Stimulated activated CD8-positive, alpha-beta memory T cell treated with anti-CD3 and anti-CD28 coated beads, Interleukin-4, amount 100 ng/mL, for 4 hours (primary cell): ENCODE results near the gene DLGAP1.

Experiments used
- DNase-seq, 2 donors: peaks; one replicate each; pipeline ENCODE4 v3.0.0-alpha.2; 2020; ENCODE audit warnings: low read depth in 2 of 2, low spot score in 1 of 2

DLGAP1 gene

GRCh38 chr18:4004183-4004829 is 450.8 kb downstream of the DLGAP1 start:
- DNase-seq = no peak

- no peak for DNase-seq
Measured at GRCh38 chr18:3998698-3999333, 456.3 kb downstream of the DLGAP1 start.

GRCh38 chr18:3995476-3996102 is 459.5 kb downstream of the DLGAP1 start:
- no peak for DNase-seq

- DNase-seq = no peak
Measured at GRCh38 chr18:3993941-3994687, 461.0 kb downstream of the DLGAP1 start.

GRCh38 chr18:3985664-3986063 is 469.4 kb downstream of the DLGAP1 start:
- DNase-seq = no peak

- no peak for DNase-seq
Measured at GRCh38 chr18:3985020-3985419, 470.1 kb downstream of the DLGAP1 start.

- no peak for DNase-seq
Measured at GRCh38 chr18:3984163-3984757, 470.8 kb downstream of the DLGAP1 start.

- no peak for DNase-seq
Measured at GRCh38 chr18:3983351-3983969, 471.6 kb downstream of the DLGAP1 start.

- DNase-seq = no peak
Measured at GRCh38 chr18:3982541-3982940, 472.6 kb downstream of the DLGAP1 start.

GRCh38 chr18:3979024-3979423 is 476.1 kb downstream of the DLGAP1 start:
- no peak for DNase-seq

- no peak for DNase-seq
Measured at GRCh38 chr18:3973191-3973850, 481.8 kb downstream of the DLGAP1 start.

GRCh38 chr18:3972291-3972930 is 482.7 kb downstream of the DLGAP1 start:
- no peak for DNase-seq

GRCh38 chr18:3970929-3971328 is 484.2 kb downstream of the DLGAP1 start:
- no peak for DNase-seq

- no peak for DNase-seq
Measured at GRCh38 chr18:3967359-3968180, 487.5 kb downstream of the DLGAP1 start.

- DNase-seq = no peak
Measured at GRCh38 chr18:3966642-3967358, 488.3 kb downstream of the DLGAP1 start.

- no peak for DNase-seq
Measured at GRCh38 chr18:3966246-3966641, 488.9 kb downstream of the DLGAP1 start.

GRCh38 chr18:3960977-3961376 is 494.1 kb downstream of the DLGAP1 start:
- DNase-seq = no peak

GRCh38 chr18:3960142-3960541 is 495.0 kb downstream of the DLGAP1 start:
- no peak for DNase-seq

GRCh38 chr18:3952031-3952430 is 503.1 kb downstream of the DLGAP1 start:
- DNase-seq = no peak
